Measurements from ENCODE around the gene FCER2. TPM values are rescaled to one million over a fixed set of nuclear protein-coding genes. Genes with fewer than 3 reads are reported as not detected.

FCER2 gene
- total RNA-seq, 1 donor, result not detected

- no peak overlapping the region for H3K4me3 ChIP-seq (ENCODE audit: low read depth, low read length)
- no peak for DNase-seq (ENCODE audit: low read depth)
- TF ChIP-seq, protein P1, sequence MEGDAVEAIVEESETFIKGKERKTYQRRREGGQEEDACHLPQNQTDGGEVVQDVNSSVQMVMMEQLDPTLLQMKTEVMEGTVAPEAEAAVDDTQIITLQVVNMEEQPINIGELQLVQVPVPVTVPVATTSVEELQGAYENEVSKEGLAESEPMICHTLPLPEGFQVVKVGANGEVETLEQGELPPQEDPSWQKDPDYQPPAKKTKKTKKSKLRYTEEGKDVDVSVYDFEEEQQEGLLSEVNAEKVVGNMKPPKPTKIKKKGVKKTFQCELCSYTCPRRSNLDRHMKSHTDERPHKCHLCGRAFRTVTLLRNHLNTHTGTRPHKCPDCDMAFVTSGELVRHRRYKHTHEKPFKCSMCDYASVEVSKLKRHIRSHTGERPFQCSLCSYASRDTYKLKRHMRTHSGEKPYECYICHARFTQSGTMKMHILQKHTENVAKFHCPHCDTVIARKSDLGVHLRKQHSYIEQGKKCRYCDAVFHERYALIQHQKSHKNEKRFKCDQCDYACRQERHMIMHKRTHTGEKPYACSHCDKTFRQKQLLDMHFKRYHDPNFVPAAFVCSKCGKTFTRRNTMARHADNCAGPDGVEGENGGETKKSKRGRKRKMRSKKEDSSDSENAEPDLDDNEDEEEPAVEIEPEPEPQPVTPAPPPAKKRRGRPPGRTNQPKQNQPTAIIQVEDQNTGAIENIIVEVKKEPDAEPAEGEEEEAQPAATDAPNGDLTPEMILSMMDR (IDR thresholded peaks at IDR 0.05; ENCODE audit: insufficient read depth, low read depth, low read length), result no peak
Measured at GRCh38 chr19:7661744-7662538, 40.0 kb downstream of the FCER2 start.

- TF ChIP-seq, protein P1 (IDR thresholded peaks at IDR 0.05; ENCODE audit: insufficient read depth, low read depth, low read length), result no peak
- DNase-seq (ENCODE audit: low read depth), result no peak
- H3K4me3 ChIP-seq (ENCODE audit: low read depth, low read length), result no peak overlapping the region
Measured at GRCh38 chr19:7658219-7658686, 43.7 kb downstream of the FCER2 start.

DNA sequence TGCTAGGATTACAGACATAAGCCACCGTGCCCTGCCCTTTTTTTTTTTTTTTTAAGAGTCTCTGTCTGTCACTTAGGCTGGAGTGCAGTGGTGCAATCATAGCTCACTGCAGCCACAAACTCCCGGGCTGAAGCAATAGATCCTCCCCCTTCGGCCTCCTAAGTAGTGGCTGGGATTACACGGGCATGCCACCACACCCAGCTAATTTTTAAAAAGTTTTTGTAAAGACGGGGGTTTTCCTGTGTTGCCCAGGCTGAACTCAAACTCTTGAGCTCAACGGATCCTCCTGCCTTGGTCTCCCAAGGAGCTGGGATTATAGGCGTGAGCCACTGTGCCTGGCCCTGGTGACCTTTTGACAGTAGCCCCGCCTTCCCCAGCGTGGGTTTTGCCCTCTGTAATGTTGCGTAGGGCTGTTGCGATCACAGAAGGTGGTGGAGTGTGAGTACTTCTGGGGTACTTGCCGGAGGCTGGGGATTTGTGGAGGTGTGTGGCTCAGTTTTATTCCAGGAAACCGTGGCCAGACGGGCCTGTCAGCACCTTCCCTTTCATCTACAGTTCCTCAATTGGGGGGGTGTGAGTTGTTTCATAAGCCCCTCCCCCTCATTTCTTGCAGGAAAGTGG is 44.7 kb downstream of the FCER2 start:
- TF ChIP-seq, protein P1 (IDR thresholded peaks at IDR 0.05; ENCODE audit: insufficient read depth, low read depth, low read length), result no peak
- DNase-seq (ENCODE audit: low read depth), result peak; percentile 58

DNA sequence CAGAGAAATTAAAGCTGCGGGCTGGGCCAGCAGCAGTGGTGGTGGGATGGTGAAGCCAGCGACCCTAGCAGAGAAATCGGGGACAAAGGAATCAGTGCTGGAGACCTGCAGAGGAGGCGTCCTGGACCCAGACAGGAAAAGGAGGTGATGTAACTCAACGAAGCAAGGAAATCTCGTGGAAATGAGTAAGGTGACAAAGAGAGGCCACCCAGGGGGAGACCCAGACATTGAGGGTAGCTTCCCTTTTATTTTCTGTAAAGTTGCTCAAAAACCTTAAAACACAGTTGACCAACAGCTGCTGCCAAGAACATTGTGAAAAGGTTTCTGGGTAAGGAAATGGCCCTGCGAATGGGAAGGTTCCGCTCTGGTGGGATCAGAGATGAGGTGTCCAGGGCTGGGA is 46.4 kb downstream of the FCER2 start:
- no peak overlapping the region for H3K4me3 ChIP-seq (ENCODE audit: low read depth, low read length)
- TF ChIP-seq, protein P1 (IDR thresholded peaks at IDR 0.05; ENCODE audit: insufficient read depth, low read depth, low read length), result no peak
- no peak for DNase-seq (ENCODE audit: low read depth)

More for the DNA sequence above, 44.7 kb downstream of the FCER2 start:
- H3K4me3 ChIP-seq (ENCODE audit: low read depth, low read length), result no peak overlapping the region

- TF ChIP-seq, protein P1 (IDR thresholded peaks at IDR 0.05; ENCODE audit: insufficient read depth, low read depth, low read length), result no peak
- no peak for DNase-seq (ENCODE audit: low read depth)
- H3K4me3 ChIP-seq (ENCODE audit: low read depth, low read length), result no peak overlapping the region
Measured at GRCh38 chr19:7654401-7654800, 47.5 kb downstream of the FCER2 start.

- peak; percentile 88 for DNase-seq (ENCODE audit: low read depth)
- peak overlapping the region; percentile 33 for H3K4me3 ChIP-seq (ENCODE audit: low read depth, low read length)
- TF ChIP-seq, protein P1 (IDR thresholded peaks at IDR 0.05; ENCODE audit: insufficient read depth, low read depth, low read length), result peak; percentile 88
Measured at GRCh38 chr19:7652061-7652641, 49.8 kb downstream of the FCER2 start.

Data from fibroblast of villous mesenchyme (primary cell).